CD4-positive, CD25-positive, alpha-beta regulatory T cell (primary cell): Measurements from ENCODE around the gene DNAAF2. TPM values are rescaled to one million over a fixed set of nuclear protein-coding genes. Genes with fewer than 3 reads are reported as not detected.

Experiments
- ATAC-seq, 2 donors: fragments of 150-1000 bp; cut with Tn5 transposase; one replicate each; pipeline ENCODE4 v1.10.0; 2021; ENCODE audit warnings: low read depth in 2 of 2, moderate number of reproducible peaks in 2 of 2, moderate library complexity in 1 of 2
- DNase-seq, 3 donors: peaks; one replicate each; pipeline versions ENCODE4 v3.0.0 to v3.0.0-alpha.2; 2012 to 2022; ENCODE audit warnings: mixed read lengths in 1 of 3
- H3K27ac ChIP-seq: one replicate; pipeline ENCODE4 v1.7.0; 2013; ENCODE audit warnings: mild to moderate bottlenecking, low read length; ENCODE audit not compliant: insufficient read depth, poor library complexity, severe bottlenecking
- H3K27me3 ChIP-seq: one replicate; pipeline ENCODE4 v1.7.0; 2013; ENCODE audit warnings: low read length; ENCODE audit not compliant: control insufficient read depth, insufficient read depth
- H3K36me3 ChIP-seq: one replicate; pipeline ENCODE4 v1.7.0; 2013; ENCODE audit warnings: mild to moderate bottlenecking, low read length, moderate library complexity; ENCODE audit not compliant: control insufficient read depth, insufficient read depth
- H3K4me1 ChIP-seq: 2 replicates; pipeline ENCODE4 v1.7.0; 2013; ENCODE audit warnings: mild to moderate bottlenecking, low read length; ENCODE audit not compliant: insufficient read depth, control insufficient read depth, poor library complexity, severe bottlenecking
- H3K4me3 ChIP-seq: one replicate; pipeline ENCODE4 v1.7.0; 2013; ENCODE audit warnings: low read depth, mild to moderate bottlenecking, low read length, moderate library complexity
- H3K9me3 ChIP-seq, 2 experiments: 1 replicate in 1 of 2; 2 replicates in 1 of 2; pipeline ENCODE4 v1.7.0; 2013; ENCODE audit warnings: low read length in 2 of 2, mild to moderate bottlenecking in 1 of 2, moderate library complexity in 1 of 2; ENCODE audit not compliant: control insufficient read depth in 2 of 2
- H3K27ac Mint-ChIP-seq, 3 donors: one replicate each; pipeline ENCODE4 v1.8.0; 2020 to 2022; ENCODE audit warnings: mild to moderate bottlenecking in 3 of 3, mixed read lengths in 3 of 3, moderate library complexity in 2 of 3
- H3K27me3 Mint-ChIP-seq: one replicate; pipeline ENCODE4 v1.8.0; 2022; ENCODE audit warnings: mild to moderate bottlenecking, mixed read lengths
- H3K36me3 Mint-ChIP-seq: one replicate; pipeline ENCODE4 v1.8.0; 2020; ENCODE audit warnings: mixed read lengths
- H3K4me1 Mint-ChIP-seq, 4 donors: one replicate each; pipeline ENCODE4 v1.8.0; 2020 to 2022; ENCODE audit warnings: mixed read lengths in 4 of 4, mild to moderate bottlenecking in 1 of 4
- H3K4me3 Mint-ChIP-seq, 4 donors: one replicate each; pipeline ENCODE4 v1.8.0; 2020 to 2022; ENCODE audit warnings: mild to moderate bottlenecking in 4 of 4, mixed read lengths in 4 of 4, moderate library complexity in 3 of 4
- H3K9me3 Mint-ChIP-seq, 7 donors: one replicate each; pipeline ENCODE4 v1.8.0; 2020 to 2022; ENCODE audit warnings: mixed read lengths in 7 of 7, mild to moderate bottlenecking in 3 of 7, moderate library complexity in 2 of 7
- polyA plus RNA-seq, 4 donors: library from polyadenylated mRNA; unstranded; fragments of 300-500 nt; fragmentation: Illumina TruSeq; gene quantifications; one replicate each; pipeline ENCODE4 v1.2.3, GENCODE V29; 2021
- total RNA-seq: library from RNA; stranded (reverse); gene quantifications from one replicate; pipeline ENCODE4 v1.2.3, GENCODE V29; 2022

The DNAAF2 gene, protein sequence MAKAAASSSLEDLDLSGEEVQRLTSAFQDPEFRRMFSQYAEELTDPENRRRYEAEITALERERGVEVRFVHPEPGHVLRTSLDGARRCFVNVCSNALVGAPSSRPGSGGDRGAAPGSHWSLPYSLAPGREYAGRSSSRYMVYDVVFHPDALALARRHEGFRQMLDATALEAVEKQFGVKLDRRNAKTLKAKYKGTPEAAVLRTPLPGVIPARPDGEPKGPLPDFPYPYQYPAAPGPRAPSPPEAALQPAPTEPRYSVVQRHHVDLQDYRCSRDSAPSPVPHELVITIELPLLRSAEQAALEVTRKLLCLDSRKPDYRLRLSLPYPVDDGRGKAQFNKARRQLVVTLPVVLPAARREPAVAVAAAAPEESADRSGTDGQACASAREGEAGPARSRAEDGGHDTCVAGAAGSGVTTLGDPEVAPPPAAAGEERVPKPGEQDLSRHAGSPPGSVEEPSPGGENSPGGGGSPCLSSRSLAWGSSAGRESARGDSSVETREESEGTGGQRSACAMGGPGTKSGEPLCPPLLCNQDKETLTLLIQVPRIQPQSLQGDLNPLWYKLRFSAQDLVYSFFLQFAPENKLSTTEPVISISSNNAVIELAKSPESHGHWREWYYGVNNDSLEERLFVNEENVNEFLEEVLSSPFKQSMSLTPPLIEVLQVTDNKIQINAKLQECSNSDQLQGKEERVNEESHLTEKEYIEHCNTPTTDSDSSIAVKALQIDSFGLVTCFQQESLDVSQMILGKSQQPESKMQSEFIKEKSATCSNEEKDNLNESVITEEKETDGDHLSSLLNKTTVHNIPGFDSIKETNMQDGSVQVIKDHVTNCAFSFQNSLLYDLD
- 9.5 TPM for total RNA-seq
- polyA plus RNA-seq: 10 to 100 TPM; 17.6 to 24.6 (median 19.5) TPM

DNA sequence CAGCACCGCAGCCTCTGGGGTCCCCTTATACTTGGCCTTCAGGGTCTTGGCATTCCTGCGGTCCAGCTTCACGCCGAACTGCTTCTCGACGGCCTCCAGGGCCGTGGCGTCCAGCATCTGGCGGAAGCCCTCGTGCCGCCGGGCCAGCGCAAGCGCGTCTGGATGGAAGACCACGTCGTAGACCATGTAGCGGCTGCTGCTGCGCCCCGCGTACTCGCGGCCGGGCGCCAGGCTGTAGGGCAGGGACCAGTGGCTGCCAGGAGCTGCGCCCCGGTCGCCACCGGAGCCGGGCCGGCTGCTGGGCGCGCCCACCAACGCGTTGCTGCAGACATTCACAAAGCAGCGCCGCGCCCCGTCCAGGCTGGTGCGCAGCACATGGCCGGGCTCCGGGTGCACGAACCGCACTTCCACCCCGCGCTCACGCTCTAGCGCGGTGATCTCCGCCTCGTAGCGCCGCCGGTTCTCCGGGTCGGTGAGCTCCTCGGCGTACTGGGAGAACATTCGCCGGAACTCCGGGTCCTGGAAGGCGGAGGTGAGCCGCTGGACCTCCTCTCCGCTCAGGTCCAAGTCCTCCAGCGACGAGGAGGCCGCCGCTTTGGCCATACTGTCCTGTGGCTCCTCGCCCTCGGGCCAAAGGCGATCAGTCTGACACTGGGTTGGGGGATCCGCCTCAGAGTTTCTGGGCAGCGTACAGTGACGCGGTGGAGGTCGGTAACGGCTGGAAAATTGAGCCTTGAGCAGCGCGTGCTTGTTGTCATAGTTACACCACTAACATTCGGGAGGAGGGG, at the start of gene DNAAF2:
Gene DNAAF2 (minus strand): TSS at position 698 of the 788 bp plus-strand sequence. CDS start 95 bp downstream, at position 603.
- peak within 1 kb of the TSS; percentile 97 to 100 (median 99) for H3K4me3 Mint-ChIP-seq
- H3K27me3 Mint-ChIP-seq: peaks cover 6% of the 10 kb centered on the region
- Histone ChIP-seq H3K4me3 (peak within 1 kb of the TSS; percentile 82), H3K27me3 (no peaks in the 10 kb centered on the region), H3K4me1 (peaks cover 43% of the 10 kb centered on the region), H3K27ac (peak within 1 kb of the TSS; percentile 98), H3K9me3 (no peaks in the 10 kb centered on the region), H3K36me3 (no peaks in the 10 kb centered on the region)
- no peaks in the 10 kb centered on the region for H3K9me3 Mint-ChIP-seq
- peak within 1 kb of the TSS; percentile 95 to 99 (median 97) for H3K27ac Mint-ChIP-seq
- DNase-seq (peak; percentile 62 to 76 (median 74)), ATAC-seq (peak; percentile 43 to 50)
- H3K36me3 Mint-ChIP-seq: peaks cover 19% of the 10 kb centered on the region
- peaks cover 26 to 69% (median 44%) of the 10 kb centered on the region in 4 donors for H3K4me1 Mint-ChIP-seq

DNA sequence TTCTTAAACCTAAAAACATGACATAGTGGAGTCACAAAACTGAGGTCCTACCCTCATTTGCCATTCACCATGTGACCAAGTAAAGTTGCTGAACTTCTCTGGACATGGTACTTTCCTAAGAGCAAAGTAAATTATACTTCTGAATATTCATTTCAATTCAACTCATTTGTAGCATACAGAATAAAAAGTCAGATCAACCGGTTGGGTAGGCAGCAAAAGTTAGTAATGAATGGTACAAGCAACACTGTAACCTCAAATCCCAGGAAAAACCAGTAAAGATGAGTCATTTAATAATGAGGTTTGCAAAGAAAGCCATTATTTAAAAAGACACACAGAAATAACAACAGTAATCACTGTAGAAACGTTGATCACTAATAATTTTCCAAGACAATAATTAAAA, 44.2 kb upstream of the DNAAF2 start:
- Histone ChIP-seq H3K27me3 (no peaks in the 10 kb centered on the region), H3K9me3 (no peaks in the 10 kb centered on the region), H3K4me3 (no peak overlapping the region), H3K27ac (no peak overlapping the region), H3K4me1 (no peaks in the 10 kb centered on the region), H3K36me3 (peaks cover 3% of the 10 kb centered on the region)
- no peaks in the 10 kb centered on the region for H3K4me1 Mint-ChIP-seq
- no peaks in the 10 kb centered on the region for H3K9me3 Mint-ChIP-seq
- H3K4me3 Mint-ChIP-seq: no peak overlapping the region
- no peak overlapping the region for H3K27ac Mint-ChIP-seq
- H3K36me3 Mint-ChIP-seq: peaks cover 5% of the 10 kb centered on the region
- ATAC-seq: no peak
- no peaks in the 10 kb centered on the region for H3K27me3 Mint-ChIP-seq
- DNase-seq: no peak

DNA sequence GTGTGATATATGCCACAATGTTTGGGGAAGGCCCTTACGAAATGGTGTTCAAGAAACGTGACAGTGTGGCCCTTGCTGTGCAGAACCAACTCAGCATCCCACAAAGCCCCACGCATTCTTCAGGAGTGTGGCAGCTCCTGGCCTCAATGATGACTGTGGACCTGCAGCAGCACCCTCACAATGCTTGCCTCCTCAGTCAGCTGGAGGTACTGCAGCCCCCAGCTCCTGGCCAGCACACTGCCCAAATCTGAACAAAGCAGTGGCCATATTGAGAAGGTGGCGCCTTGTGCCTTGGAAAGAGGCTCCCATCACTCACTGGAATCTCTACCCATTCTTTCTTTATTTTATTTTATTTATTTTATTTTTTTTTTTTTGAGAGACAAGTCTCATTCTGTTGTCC, 42.6 kb upstream of the DNAAF2 start:
- no peak for ATAC-seq

DNA sequence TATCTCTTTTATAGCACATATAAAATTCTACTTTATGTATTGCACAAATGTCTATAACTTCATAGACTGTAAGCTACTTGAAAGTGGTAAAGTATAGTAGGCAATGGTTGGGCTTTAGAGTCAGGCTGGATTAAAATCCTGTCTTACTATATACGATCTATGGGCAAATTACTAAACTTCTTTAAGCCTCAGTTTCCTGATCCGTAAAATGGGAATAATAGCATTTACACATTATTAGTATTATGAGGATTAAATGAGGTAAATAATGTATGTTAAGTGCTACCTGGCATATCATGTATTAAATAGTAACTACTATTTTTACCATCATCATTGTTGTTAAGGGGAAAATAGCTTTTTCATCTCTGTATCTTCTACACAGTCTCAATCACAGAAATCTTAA, 38.5 kb upstream of the DNAAF2 start:
- H3K27me3 ChIP-seq: no peaks in the 10 kb centered on the region
- H3K36me3 ChIP-seq: no peaks in the 10 kb centered on the region
- Mint-ChIP-seq H3K4me1 (no peaks in the 10 kb centered on the region), H3K27me3 (peaks cover 4% of the 10 kb centered on the region), H3K27ac (no peak overlapping the region), H3K36me3 (peaks cover 17% of the 10 kb centered on the region), H3K4me3 (no peak overlapping the region), H3K9me3 (peaks cover 0 to 1% (median 0%) of the 10 kb centered on the region in 7 donors)
- ATAC-seq: no peak
- DNase-seq: no peak
- no peak overlapping the region for H3K27ac ChIP-seq
- no peak overlapping the region for H3K4me3 ChIP-seq
- no peaks in the 10 kb centered on the region for H3K4me1 ChIP-seq
- no peaks in the 10 kb centered on the region for H3K9me3 ChIP-seq

More for the DNA sequence above, 42.6 kb upstream of the DNAAF2 start:
- H3K4me3 Mint-ChIP-seq: no peak overlapping the region
- H3K27ac Mint-ChIP-seq: peak overlapping the region in 1 of 3 donors; percentile 36
- Histone ChIP-seq H3K9me3 (no peaks in the 10 kb centered on the region), H3K4me1 (no peaks in the 10 kb centered on the region), H3K27me3 (no peaks in the 10 kb centered on the region), H3K27ac (no peak overlapping the region), H3K36me3 (peaks cover under 1% of the 10 kb centered on the region), H3K4me3 (no peak overlapping the region)
- no peaks in the 10 kb centered on the region for H3K4me1 Mint-ChIP-seq
- no peaks in the 10 kb centered on the region for H3K27me3 Mint-ChIP-seq
- H3K9me3 Mint-ChIP-seq: peaks cover 0 to 1% (median 0%) of the 10 kb centered on the region in 7 donors
- DNase-seq: no peak
- peaks cover 16% of the 10 kb centered on the region for H3K36me3 Mint-ChIP-seq

DNA sequence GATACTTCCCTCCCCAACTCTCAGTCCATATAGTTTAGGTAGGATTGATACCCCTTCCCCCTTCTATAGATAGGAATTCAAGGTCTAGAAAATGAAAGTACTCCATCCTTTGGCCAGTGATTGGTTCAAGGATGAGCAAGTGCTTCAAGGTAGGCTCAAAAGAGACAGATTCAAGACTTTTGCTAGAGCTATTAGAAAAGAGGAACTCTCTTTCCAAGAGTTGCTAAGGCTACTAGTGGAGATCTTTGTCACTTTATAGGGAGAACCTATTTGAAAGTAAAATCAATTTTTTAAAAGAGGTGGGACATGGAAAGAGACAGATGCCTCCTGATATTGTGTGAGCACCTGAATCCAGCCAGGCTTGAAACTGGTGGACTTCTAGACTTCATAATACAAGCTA, 35.4 kb upstream of the DNAAF2 start:
- DNase-seq (no peak), ATAC-seq (no peak)
- Histone ChIP-seq H3K27me3 (no peaks in the 10 kb centered on the region), H3K27ac (no peak overlapping the region), H3K4me3 (no peak overlapping the region), H3K9me3 (no peaks in the 10 kb centered on the region), H3K4me1 (no peaks in the 10 kb centered on the region), H3K36me3 (no peaks in the 10 kb centered on the region)
- peak overlapping the region in 1 of 3 donors; percentile 38 for H3K27ac Mint-ChIP-seq
- H3K27me3 Mint-ChIP-seq: peaks cover 4% of the 10 kb centered on the region
- H3K4me3 Mint-ChIP-seq: no peak overlapping the region
- peaks cover 17% of the 10 kb centered on the region for H3K36me3 Mint-ChIP-seq
- peaks cover 0 to 1% (median 0%) of the 10 kb centered on the region in 7 donors for H3K9me3 Mint-ChIP-seq
- no peaks in the 10 kb centered on the region for H3K4me1 Mint-ChIP-seq

DNA sequence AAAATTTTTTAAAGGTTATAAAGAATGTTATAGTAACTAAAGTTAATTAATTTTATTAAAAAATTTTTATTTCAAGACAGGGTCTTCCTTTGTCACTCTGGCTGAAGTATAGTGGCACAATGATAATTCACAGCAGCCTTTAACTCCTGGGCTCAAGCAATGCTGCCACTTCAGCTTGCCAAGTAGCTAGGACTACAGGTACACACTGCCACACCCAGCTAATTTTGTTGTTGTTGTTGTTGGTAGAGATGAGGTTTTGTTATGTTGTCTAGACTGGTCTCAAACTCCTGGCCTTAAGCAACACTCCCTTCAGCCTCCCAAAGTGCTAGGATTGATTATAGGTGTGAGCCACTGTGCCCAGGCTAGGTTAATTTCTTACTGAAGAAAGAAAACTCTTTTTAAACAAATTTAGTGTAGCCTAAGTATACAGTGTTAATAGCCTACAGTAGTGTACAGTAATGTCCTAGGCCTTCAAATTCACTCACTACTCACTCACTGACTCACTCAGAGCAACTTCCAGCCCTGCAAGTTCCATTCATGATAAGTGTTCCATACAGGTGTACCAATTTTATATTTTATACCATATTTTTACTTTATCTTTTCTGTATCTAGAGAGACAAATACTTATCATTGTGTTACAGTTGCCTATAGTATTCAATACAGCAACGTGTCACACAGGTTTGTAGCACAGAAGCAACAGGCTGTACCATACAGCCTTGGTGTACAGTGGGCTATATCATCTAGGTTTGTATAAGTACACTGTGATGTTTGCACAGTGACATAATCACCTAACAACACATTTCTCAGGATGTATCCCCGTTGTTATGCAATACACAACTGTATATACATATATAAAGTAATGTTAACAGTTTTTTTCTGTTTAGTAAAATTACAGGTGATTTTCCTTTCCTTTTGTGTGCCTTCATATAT, 24.7 kb upstream of the DNAAF2 start:
- Mint-ChIP-seq H3K27ac (no peak overlapping the region), H3K36me3 (peaks cover 4% of the 10 kb centered on the region), H3K9me3 (no peaks in the 10 kb centered on the region), H3K4me1 (peaks cover 0 to 4% (median 0%) of the 10 kb centered on the region in 4 donors), H3K27me3 (no peaks in the 10 kb centered on the region), H3K4me3 (no peak overlapping the region)
- Histone ChIP-seq H3K36me3 (no peaks in the 10 kb centered on the region), H3K4me1 (no peaks in the 10 kb centered on the region), H3K9me3 (no peaks in the 10 kb centered on the region), H3K27ac (no peak overlapping the region), H3K27me3 (no peaks in the 10 kb centered on the region), H3K4me3 (no peak overlapping the region)
- no peak for ATAC-seq
- DNase-seq: no peak
